Activated CD4-positive, alpha-beta memory T cell treated with anti-CD3 and anti-CD28 coated beads for 36 hours (primary cell): ENCODE data around the gene UACA. TPM values are rescaled to one million over a fixed set of nuclear protein-coding genes. Genes with fewer than 3 reads are reported as not detected.

ENCODE experiments used
- CTCF ChIA-PET: fragments of 350-600 bp; sonication (Branson Sonifier 250); formaldehyde crosslinking; loops from one replicate; lab custom pipeline; 2021; ENCODE audit warnings: antibody characterized with exemption, inconsistent platforms; lab: Charles Lee
- POLR2A ChIA-PET: fragments of 350-600 bp; sonication (Branson Sonifier 250); formaldehyde crosslinking; loops from one replicate; lab custom pipeline; 2021; ENCODE audit warnings: antibody characterized with exemption; lab: Charles Lee
- DNase-seq: peaks from one replicate; pipeline ENCODE4 v3.0.0-alpha.2; 2020
- H3K27ac Mint-ChIP-seq: one replicate; pipeline ENCODE4 v1.8.0; 2021; ENCODE audit warnings: mixed read lengths
- H3K27me3 Mint-ChIP-seq: one replicate; pipeline ENCODE4 v1.8.0; 2021; ENCODE audit warnings: mixed read lengths
- H3K36me3 Mint-ChIP-seq: one replicate; pipeline ENCODE4 v1.8.0; 2021; ENCODE audit warnings: mixed read lengths
- H3K4me1 Mint-ChIP-seq: one replicate; pipeline ENCODE4 v1.8.0; 2021; ENCODE audit warnings: low read depth, mixed read lengths
- H3K4me3 Mint-ChIP-seq: one replicate; pipeline ENCODE4 v1.8.0; 2021; ENCODE audit warnings: mild to moderate bottlenecking, mixed read lengths
- H3K9me3 Mint-ChIP-seq: one replicate; pipeline ENCODE4 v1.8.0; 2021; ENCODE audit warnings: mixed read lengths
- intact Hi-C: fragments of 100-400 bp; cut with micrococcal nuclease; formaldehyde crosslinking; loops from one replicate; pipeline ENCODE4 v1.15.1; 2023
- total RNA-seq, 2 experiments: library from RNA; stranded (reverse); gene quantifications; one replicate each; pipeline ENCODE4 v1.2.3, GENCODE V29; 2021

The UACA gene
- total RNA-seq, 2 experiments from 2014 or later, result 3.8 to 4.1 TPM

GRCh38 chr15:70610541-70610940 lies 152.8 kb downstream of the UACA start:
- Mint-ChIP-seq H3K27ac (no peak overlapping the region), H3K36me3 (no peaks in the 10 kb centered on the region), H3K9me3 (no peaks in the 10 kb centered on the region), H3K27me3 (peaks cover 7% of the 10 kb centered on the region), H3K4me1 (no peaks in the 10 kb centered on the region), H3K4me3 (no peak overlapping the region)
- POLR2A ChIA-PET, result no interaction called here
- CTCF ChIA-PET, result interaction anchor here (0.9 kb wide), 1 partner anchor 112 kb away, joined by 3 read pairs; no protein-coding TSS in a partner anchor
- intact Hi-C loops, result no loop called here
- no peak for DNase-seq

- Mint-ChIP-seq H3K4me1 (no peaks in the 10 kb centered on the region), H3K4me3 (no peak overlapping the region), H3K9me3 (no peaks in the 10 kb centered on the region), H3K27ac (no peak overlapping the region), H3K27me3 (peaks cover 5% of the 10 kb centered on the region), H3K36me3 (no peaks in the 10 kb centered on the region)
- no peak for DNase-seq
- CTCF ChIA-PET, result interaction anchor here (0.9 kb wide), 1 partner anchor 113 kb away, joined by 3 read pairs; no protein-coding TSS in a partner anchor
- intact Hi-C loops, result no loop called here
- POLR2A ChIA-PET, result no interaction called here
These were observed 153.5 kb downstream of the UACA start for GRCh38 chr15:70609889-70610288.

GRCh38 chr15:70608144-70608543 lies 155.2 kb downstream of the UACA start:
- Mint-ChIP-seq H3K27me3 (no peaks in the 10 kb centered on the region), H3K4me1 (no peaks in the 10 kb centered on the region), H3K36me3 (no peaks in the 10 kb centered on the region), H3K27ac (no peak overlapping the region), H3K4me3 (no peak overlapping the region), H3K9me3 (no peaks in the 10 kb centered on the region)
- ChIA-PET POLR2A (no interaction called here), CTCF (no interaction called here)
- intact Hi-C loops, result no loop called here
- DNase-seq, result no peak

GRCh38 chr15:70605606-70606410 lies 157.6 kb downstream of the UACA start:
- intact Hi-C loops, result no loop called here
- Mint-ChIP-seq H3K4me3 (no peak overlapping the region), H3K9me3 (no peaks in the 10 kb centered on the region), H3K27me3 (no peaks in the 10 kb centered on the region), H3K36me3 (no peaks in the 10 kb centered on the region), H3K27ac (no peak overlapping the region), H3K4me1 (no peaks in the 10 kb centered on the region)
- POLR2A ChIA-PET, result no interaction called here
- CTCF ChIA-PET, result no interaction called here
- no peak for DNase-seq

- intact Hi-C loops, result no loop called here
- peaks cover 3% of the 10 kb centered on the region for H3K9me3 Mint-ChIP-seq
- ChIA-PET CTCF (no interaction called here), POLR2A (no interaction called here)
- no peak for DNase-seq
- no peaks in the 10 kb centered on the region for H3K27me3 Mint-ChIP-seq
- H3K27ac Mint-ChIP-seq, result no peak overlapping the region
- H3K36me3 Mint-ChIP-seq, result no peaks in the 10 kb centered on the region
- no peak overlapping the region for H3K4me3 Mint-ChIP-seq
- no peaks in the 10 kb centered on the region for H3K4me1 Mint-ChIP-seq
These were observed 158.6 kb downstream of the UACA start for GRCh38 chr15:70604666-70605315.

Other genes with a start within 250 kb of the UACA start
- gene LARP6, start 90.6 kb upstream of the UACA start, total RNA-seq, result under 1 TPM in 1 of 2 experiments, not detected in 1; 0.17 TPM
- gene THAP10, start 128.9 kb upstream of the UACA start, total RNA-seq, result under 1 TPM; 0.19 to 0.51 TPM
- under 1 TPM; 0.26 to 0.46 TPM for gene LRRC49, start 129.3 kb upstream of the UACA start, total RNA-seq